Medulla oblongata (tissue), 1 donor: ENCODE data around the gene EFNB1.
A peak's percentile ranks its signal among the peaks of the same experiment; 100 is the strongest.

Experiments used
- DNase-seq: peaks from one replicate; pipeline ENCODE4 v3.0.0-alpha.2; 2015; ENCODE audit errors: extremely low spot score

EFNB1 gene

DNA sequence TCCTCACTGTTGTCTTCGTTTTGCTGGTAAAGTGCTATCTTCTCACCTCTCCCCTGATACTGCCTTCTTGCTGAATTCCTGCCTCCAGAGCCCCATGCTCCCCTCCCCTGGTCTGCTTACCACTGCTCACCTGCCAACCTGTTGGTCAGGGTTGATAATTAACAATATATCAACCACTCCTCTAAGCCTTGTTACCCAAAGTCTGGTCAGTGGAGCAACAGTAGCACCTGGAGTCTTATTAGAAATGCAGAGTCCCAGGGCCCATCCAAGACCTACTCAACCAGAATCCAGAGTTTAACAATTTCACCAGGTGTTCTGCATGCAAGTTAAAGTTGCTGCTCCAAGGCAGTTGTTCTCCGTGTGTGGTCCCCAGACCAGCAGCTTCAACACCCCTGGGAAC is 55.0 kb downstream of the EFNB1 start:
- no peak for DNase-seq

- DNase-seq: peak; percentile 42
Observed at GRCh38 chrX:68889249-68889648, 60.4 kb downstream of the EFNB1 start.
